D341Med (cell line): ENCODE measurements around the gene LRBA.
"Not testable (repeated sequence)": the region's sequence is repeated elsewhere in the genome, so short reads cannot be mapped to it uniquely, and the experiment has no call there.

ENCODE experiments used
- DNase-seq: peaks from one replicate; pipeline ENCODE4 v3.0.0; 2012; ENCODE audit warnings: low spot score

Gene LRBA

GRCh38 chr4:150585611-150586010, 429.5 kb downstream of the LRBA start:
- DNase-seq: no peak

- DNase-seq: no peak
These were observed 430.8 kb downstream of the LRBA start for GRCh38 chr4:150584111-150584915.

- DNase-seq: peak; percentile 39
These were observed 431.6 kb downstream of the LRBA start for GRCh38 chr4:150583287-150584110.

GRCh38 chr4:150582873-150583286, 432.2 kb downstream of the LRBA start:
- DNase-seq: no peak

GRCh38 chr4:150582146-150582872, 432.8 kb downstream of the LRBA start, which contains the start of gene MAB21L2:
MAB21L2 (plus strand) TSS chr4:150582151; CDS start chr4:150583030, 879 bp downstream.
- no peak for DNase-seq

- DNase-seq: no peak
These were observed 433.4 kb downstream of the LRBA start for GRCh38 chr4:150581641-150582051.

- DNase-seq: no peak
These were observed 434.0 kb downstream of the LRBA start for GRCh38 chr4:150581056-150581605.

- no peak for DNase-seq
These were observed 434.8 kb downstream of the LRBA start for GRCh38 chr4:150580306-150580705.

GRCh38 chr4:150579551-150580234, 435.4 kb downstream of the LRBA start:
- DNase-seq: peak; percentile 40

- peak; percentile 25 for DNase-seq
These were observed 436.2 kb downstream of the LRBA start for GRCh38 chr4:150578745-150579501.

- no peak for DNase-seq
These were observed 437.3 kb downstream of the LRBA start for GRCh38 chr4:150577796-150578195.

- DNase-seq: no peak
These were observed 440.4 kb downstream of the LRBA start for GRCh38 chr4:150574678-150575077.

- no peak for DNase-seq
These were observed 441.6 kb downstream of the LRBA start for GRCh38 chr4:150573534-150573933.

- DNase-seq: no peak
These were observed 442.2 kb downstream of the LRBA start for GRCh38 chr4:150572704-150573504.

- DNase-seq: no peak
These were observed 444.2 kb downstream of the LRBA start for GRCh38 chr4:150570862-150571261.

- DNase-seq: no peak
These were observed 445.0 kb downstream of the LRBA start for GRCh38 chr4:150569998-150570535.

- no peak for DNase-seq
These were observed 445.6 kb downstream of the LRBA start for GRCh38 chr4:150569384-150569987.

- DNase-seq: no peak
These were observed 448.0 kb downstream of the LRBA start for GRCh38 chr4:150567070-150567469.

GRCh38 chr4:150564967-150565366, 450.1 kb downstream of the LRBA start:
- DNase-seq: not testable (repeated sequence)
